Measurements from ENCODE around the gene MAPK8IP3. TPM values are rescaled to one million over a fixed set of nuclear protein-coding genes. Genes with fewer than 3 reads are reported as not detected.

The MAPK8IP3 gene
- total and polyA plus RNA-seq, 9 of the 15 experiments (the other 6 are each of a cell fraction or from before 2014, with no cell fraction given), result 0.17 to 58.7 (median 16.7) TPM

GRCh38 chr16:1740781-1741490, 34.9 kb downstream of the MAPK8IP3 start:
- no peak for DNase-seq (ENCODE audit: extremely low read depth in 1 of 4, low spot score in 3 of 4)
- no peak overlapping the region for H3K4me3 ChIP-seq
- no peaks in the 10 kb centered on the region; a peak in 1 of 5 replicates for H3K27me3 ChIP-seq (ENCODE audit: control insufficient read depth in 2 of 2, insufficient read depth in 2 of 2, low read length in 2 of 2)
- in situ Hi-C loops (cut with MboI), result no loop called here
- BruUV-seq (replicated peaks), result no TSS peak
- H2AFZ ChIP-seq (ENCODE audit: low read depth, low read length), result no peak overlapping the region
- peaks cover 22% of the 10 kb centered on the region for H3K9me3 ChIP-seq (replicated peaks; ENCODE audit: control insufficient read depth, insufficient read depth, low read depth, low read length)
- H3K36me3 ChIP-seq (ENCODE audit: control insufficient read depth, insufficient read depth, low read length), result peaks cover 18% of the 10 kb centered on the region; the same call in 1 of the 3 replicates
- H3K4me2 ChIP-seq (ENCODE audit: insufficient read depth, low read length), result no peak overlapping the region
- ChIA-PET CTCF (ENCODE audit: low intra/inter-chr PET ratio) (no interaction called here), POLR2A (no interaction called here)
- no peaks in the 10 kb centered on the region for H3K9me1 ChIP-seq (ENCODE audit: control insufficient read depth, insufficient read depth, low read length)
- no peak overlapping the region for H3K27ac ChIP-seq (ENCODE audit: extremely low read depth, low read depth, low read length)
- peaks cover 0 to 50% of the 10 kb centered on the region in 2 experiments; a peak in 2 of 5 replicates for H3K4me1 ChIP-seq (replicated peaks in 1 of 2; ENCODE audit: control insufficient read depth in 2 of 2, insufficient read depth in 2 of 2, low read length in 2 of 2)
- intact Hi-C loops (cut with micrococcal nuclease), result no loop called here
- H4K20me1 ChIP-seq (replicated peaks; ENCODE audit: control insufficient read depth, insufficient read depth, low read length), result no peaks in the 10 kb centered on the region
- peak overlapping the region in 1 of 2 experiments; percentile 68; a peak in 1 of 4 replicates for H3K9ac ChIP-seq (ENCODE audit: insufficient read depth in 1 of 2, low read depth in 2 of 2, low read length in 2 of 2)
- FAIRE-seq, result no peak
- no peaks in the 10 kb centered on the region for H3K79me2 ChIP-seq (ENCODE audit: control insufficient read depth, insufficient read depth, low read length)
- no peak for ATAC-seq
- 95% methylated on average over 23 of the region's 30 CpGs for WGBS (ENCODE audit: insufficient coverage, low coverage, missing lambda C conversion rate)
- no peak for TF ChIP-seq CTBP1 (IDR thresholded peaks at IDR 0.05; ENCODE audit: borderline replicate concordance)
- TF ChIP-seq CBFA2T2 (conservative IDR thresholded peaks at IDR 0.05), result no peak
- no peak for TF ChIP-seq ZNF384 (IDR thresholded peaks at IDR 0.05; ENCODE audit: low read depth, low read length)
- no peak for TF ChIP-seq ZNF586 (CRISPR knock-in tag; conservative IDR thresholded peaks at IDR 0.05)
- no peak for TF ChIP-seq ZNF639 (CRISPR knock-in tag; conservative IDR thresholded peaks at IDR 0.05 in 1 of 2, IDR thresholded peaks at IDR 0.05 in 1 of 2)
- no peak for TF ChIP-seq CREB3 (tag; conservative IDR thresholded peaks at IDR 0.05; ENCODE audit: low read depth)
- TF ChIP-seq SMAD3 (CRISPR knock-in tag; conservative IDR thresholded peaks at IDR 0.05), result no peak
- no peak for TF ChIP-seq ARNT (IDR thresholded peaks at IDR 0.05)
- TF ChIP-seq MYBL2 (IDR thresholded peaks at IDR 0.05; ENCODE audit: low read depth), result no peak
- TF ChIP-seq MYBL2 (CRISPR knock-in tag; IDR thresholded peaks at IDR 0.05; ENCODE audit: borderline replicate concordance), result no peak
- TF ChIP-seq HMG20A (CRISPR knock-in tag; conservative IDR thresholded peaks at IDR 0.05), result no peak
- no peak for TF ChIP-seq THRAP3 (IDR thresholded peaks at IDR 0.05; ENCODE audit: borderline replicate concordance)
- no peak for TF ChIP-seq ZBTB9 (CRISPR knock-in tag; IDR thresholded peaks at IDR 0.05)
- TF ChIP-seq TCF7L2 (IDR thresholded peaks at IDR 0.05; ENCODE audit: low read depth, low read length), result no peak
- TF ChIP-seq CTCFL (IDR thresholded peaks at IDR 0.05; ENCODE audit: borderline replicate concordance, insufficient read depth, low read depth, low read length, poor library complexity, severe bottlenecking), result no peak
- no peak for TF ChIP-seq RBM39 (optimal IDR thresholded peaks at IDR 0.05; ENCODE audit: low read depth, low read length)
- no peak for TF ChIP-seq ZNF551 (CRISPR knock-in tag; IDR thresholded peaks at IDR 0.05)
